ENCODE data around the gene FHIT.

FHIT gene

GRCh38 chr3:60064210-60065178 lies 1186.8 kb downstream of the FHIT start:
- Histone ChIP-seq H3K4me1 (no peaks in the 10 kb centered on the region), H3K9me3 (ENCODE audit: control insufficient read depth, low read length) (no peaks in the 10 kb centered on the region), H3K27ac (no peak overlapping the region), H3K79me2 (no peaks in the 10 kb centered on the region), H3K27me3 (ENCODE audit: control insufficient read depth, insufficient read depth, low read length) (no peaks in the 10 kb centered on the region), H3K36me3 (ENCODE audit: control insufficient read depth, insufficient read depth, low read length) (no peaks in the 10 kb centered on the region), H3K4me3 (ENCODE audit: low read depth, low read length) (no peak overlapping the region), H3K9ac (no peak overlapping the region), H2AFZ (no peak overlapping the region), H3K4me2 (ENCODE audit: low read length) (no peak overlapping the region)
- TF ChIP-seq CTCF (IDR thresholded peaks at IDR 0.05), result no peak

GRCh38 chr3:60056404-60056803 lies 1194.8 kb downstream of the FHIT start:
- Histone ChIP-seq H3K4me1 (no peaks in the 10 kb centered on the region), H3K4me2 (ENCODE audit: low read length) (no peak overlapping the region), H3K79me2 (no peaks in the 10 kb centered on the region), H3K36me3 (ENCODE audit: control insufficient read depth, insufficient read depth, low read length) (no peaks in the 10 kb centered on the region), H3K9me3 (ENCODE audit: control insufficient read depth, low read length) (no peaks in the 10 kb centered on the region), H3K4me3 (ENCODE audit: low read depth, low read length) (no peak overlapping the region), H3K27ac (no peak overlapping the region), H3K27me3 (ENCODE audit: control insufficient read depth, insufficient read depth, low read length) (no peaks in the 10 kb centered on the region), H2AFZ (no peak overlapping the region), H3K9ac (no peak overlapping the region)
- TF ChIP-seq CTCF (IDR thresholded peaks at IDR 0.05), result no peak

- TF ChIP-seq CTCF (IDR thresholded peaks at IDR 0.05), result no peak
- Histone ChIP-seq H3K4me1 (no peaks in the 10 kb centered on the region), H3K79me2 (no peaks in the 10 kb centered on the region), H3K36me3 (ENCODE audit: control insufficient read depth, insufficient read depth, low read length) (no peaks in the 10 kb centered on the region), H3K4me2 (ENCODE audit: low read length) (no peak overlapping the region), H3K4me3 (ENCODE audit: low read depth, low read length) (no peak overlapping the region), H3K9me3 (ENCODE audit: control insufficient read depth, low read length) (no peaks in the 10 kb centered on the region), H3K27ac (no peak overlapping the region), H3K9ac (no peak overlapping the region), H2AFZ (no peak overlapping the region), H3K27me3 (ENCODE audit: control insufficient read depth, insufficient read depth, low read length) (no peaks in the 10 kb centered on the region)
Measured at GRCh38 chr3:60055765-60056164, 1195.5 kb downstream of the FHIT start.

- Histone ChIP-seq H3K4me3 (ENCODE audit: low read depth, low read length) (no peak overlapping the region), H3K27ac (no peak overlapping the region), H3K4me2 (ENCODE audit: low read length) (no peak overlapping the region), H3K4me1 (no peaks in the 10 kb centered on the region), H3K27me3 (ENCODE audit: control insufficient read depth, insufficient read depth, low read length) (no peaks in the 10 kb centered on the region), H3K9me3 (ENCODE audit: control insufficient read depth, low read length) (no peaks in the 10 kb centered on the region), H3K36me3 (ENCODE audit: control insufficient read depth, insufficient read depth, low read length) (no peaks in the 10 kb centered on the region), H2AFZ (no peak overlapping the region), H3K9ac (no peak overlapping the region), H3K79me2 (no peaks in the 10 kb centered on the region)
- no peak for TF ChIP-seq CTCF (IDR thresholded peaks at IDR 0.05)
Measured at GRCh38 chr3:60053526-60054265, 1197.6 kb downstream of the FHIT start.
